Occipital lobe (tissue), 2 donors: ENCODE data around the gene DOK5. TPM values are rescaled to one million over a fixed set of nuclear protein-coding genes. Genes with fewer than 3 reads are reported as not detected.

Source experiments
- DNase-seq: peaks from one replicate; lab custom pipeline; 2025; lab: John Stamatoyannopoulos, UW
- total RNA-seq: library from RNA; depleted of rRNA; stranded (reverse); fragments of >200 nt; gene quantifications from one replicate; pipeline ENCODE4 v1.2.3, GENCODE V29; 2014

DOK5 gene
- total RNA-seq, 1 donor from 2014 or later = 350 TPM

DNA sequence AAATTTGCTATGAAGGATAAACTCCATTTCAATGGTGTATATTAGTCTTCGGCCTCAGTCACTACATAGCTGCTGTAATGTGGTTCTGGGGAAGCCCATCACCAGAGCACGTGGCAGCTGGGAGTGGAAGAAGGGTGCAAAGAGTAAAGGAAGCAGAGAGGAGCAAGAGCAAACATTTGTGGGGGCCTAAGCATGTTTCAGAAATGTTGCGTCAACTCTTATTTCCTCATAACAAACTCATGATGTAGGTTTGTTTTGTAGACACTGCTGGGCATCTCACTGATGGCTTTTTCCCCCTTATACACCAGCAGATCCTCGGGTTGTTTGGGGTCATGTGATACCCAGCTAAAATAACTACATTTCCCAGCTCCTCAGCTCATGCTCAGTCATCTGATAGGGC lies 37.3 kb downstream of the DOK5 start:
- no peak for DNase-seq

- no peak for DNase-seq
Measured at GRCh38 chr20:54514028-54514607, 38.7 kb downstream of the DOK5 start.

- DNase-seq = no peak
Measured at GRCh38 chr20:54515793-54516628, 40.6 kb downstream of the DOK5 start.

DNA sequence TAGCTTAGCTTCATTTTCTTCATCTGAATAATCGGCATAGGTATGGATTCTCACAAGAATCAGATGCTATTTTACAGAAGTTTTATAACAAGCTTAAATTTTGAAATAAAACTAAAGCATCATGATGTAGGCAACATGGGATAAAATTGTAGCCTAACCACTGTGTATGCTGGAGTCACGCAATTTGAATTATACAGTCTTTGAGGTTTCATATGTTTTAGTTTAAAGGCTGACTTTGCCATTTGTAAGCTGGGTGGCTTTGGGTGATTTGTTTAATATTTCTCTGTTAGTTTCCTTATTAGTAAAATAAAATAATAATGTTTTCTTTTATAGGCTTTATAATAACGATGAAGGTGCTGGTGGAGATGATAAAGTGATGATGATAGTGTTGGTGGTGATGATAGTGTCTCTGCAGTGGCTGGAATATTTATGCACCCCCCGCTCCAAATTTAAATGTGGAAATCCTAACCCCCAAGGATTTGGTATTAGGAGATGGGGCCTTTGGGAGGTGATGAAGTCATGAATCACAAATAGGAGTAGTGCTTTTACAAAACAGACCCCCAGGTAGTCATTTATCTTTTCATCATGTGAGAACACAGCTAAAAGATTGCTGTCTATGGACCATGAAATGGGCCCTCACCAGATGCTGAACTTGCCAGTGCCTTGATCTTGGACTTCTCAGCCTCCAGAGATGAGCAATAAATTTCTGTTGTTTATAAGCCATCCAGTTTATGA lies 42.0 kb downstream of the DOK5 start:
- no peak for DNase-seq

- no peak for DNase-seq
Measured at GRCh38 chr20:54524849-54525248, 49.5 kb downstream of the DOK5 start.

DNA sequence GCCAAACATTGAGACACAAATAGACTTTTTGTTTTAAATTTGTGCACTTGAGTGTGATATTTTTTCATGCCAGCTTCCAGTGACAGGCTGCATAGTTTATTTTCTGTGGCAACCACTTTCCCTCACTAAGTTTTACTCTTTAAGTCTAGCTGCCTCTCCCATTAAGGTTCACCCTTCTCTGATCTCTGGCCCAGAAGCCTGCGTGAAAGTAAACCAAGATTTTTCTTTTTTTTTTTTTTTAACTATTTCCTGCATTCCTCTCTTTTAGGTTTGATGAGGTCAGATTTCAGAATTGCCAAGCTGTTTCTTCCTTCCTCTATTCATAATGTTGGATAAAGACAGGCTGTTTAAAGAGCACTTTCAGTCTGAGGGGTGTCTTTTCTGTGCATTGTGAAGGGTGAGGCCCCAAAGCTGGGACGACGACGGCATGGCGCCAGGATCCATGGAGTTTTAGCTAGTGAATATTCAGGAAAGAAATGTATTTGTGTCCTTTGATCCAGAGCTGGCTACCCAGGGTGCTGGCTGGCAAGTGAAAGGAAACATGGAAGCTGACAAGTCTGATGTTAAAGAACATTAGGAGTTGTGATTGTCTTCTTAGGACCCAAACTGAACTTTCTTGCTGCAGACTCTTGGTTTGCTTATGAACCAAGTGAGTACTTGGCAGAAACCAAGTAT lies 50.7 kb downstream of the DOK5 start:
- DNase-seq = no peak

GRCh38 chr20:54526801-54527200 lies 51.4 kb downstream of the DOK5 start:
- DNase-seq = no peak

GRCh38 chr20:54532573-54532972 lies 57.2 kb downstream of the DOK5 start:
- DNase-seq = no peak

DNA sequence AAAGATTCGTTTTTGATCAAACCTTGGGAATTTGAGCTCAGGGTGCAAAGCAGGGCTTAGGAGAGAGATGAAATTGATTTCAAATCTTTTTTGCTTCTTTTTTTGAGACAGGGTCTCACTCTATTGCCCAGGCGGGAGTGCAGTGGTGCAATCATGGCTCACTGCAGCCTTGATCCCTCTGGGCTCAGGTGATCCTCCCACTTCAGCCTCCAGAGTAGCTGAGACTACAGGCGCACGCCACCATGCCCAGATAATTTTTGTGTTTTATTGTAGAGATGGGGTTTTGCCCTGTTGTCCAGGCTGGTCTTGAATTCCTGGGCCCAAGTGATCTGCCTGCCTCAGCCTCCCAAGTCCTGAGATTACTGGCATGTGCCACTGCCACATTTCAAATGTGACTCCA lies 58.7 kb downstream of the DOK5 start:
- DNase-seq = no peak

GRCh38 chr20:54535033-54535432 lies 59.6 kb downstream of the DOK5 start:
- DNase-seq = no peak

- DNase-seq = no peak
Measured at GRCh38 chr20:54535746-54536145, 60.4 kb downstream of the DOK5 start.

DNA sequence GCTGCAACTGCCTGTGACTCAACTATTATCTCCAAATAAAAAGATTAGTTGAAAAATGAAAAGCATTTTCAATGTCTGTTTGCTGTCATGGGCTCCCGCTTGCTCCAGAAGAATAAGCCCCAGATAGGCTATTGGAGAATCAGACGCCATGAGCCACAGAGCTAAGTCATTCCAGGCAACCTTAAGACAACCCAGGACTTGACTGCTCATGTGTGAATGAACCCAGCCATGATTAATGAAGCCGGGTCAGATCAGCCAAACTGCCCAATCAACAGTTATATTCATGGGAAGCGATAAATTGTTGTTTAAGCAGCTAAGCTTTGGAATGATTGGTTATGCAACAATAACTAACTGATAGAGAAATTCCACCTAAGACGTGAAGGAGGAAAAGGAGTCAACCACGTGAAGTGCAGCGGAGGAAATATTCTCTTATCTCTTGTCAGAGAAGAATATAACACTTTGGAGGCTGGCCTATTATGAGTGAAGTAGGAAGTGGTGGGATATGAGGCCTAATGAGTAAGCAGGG lies 64.2 kb downstream of the DOK5 start:
- DNase-seq = no peak

GRCh38 chr20:54543369-54543768 lies 68.0 kb downstream of the DOK5 start:
- no peak for DNase-seq

DNA sequence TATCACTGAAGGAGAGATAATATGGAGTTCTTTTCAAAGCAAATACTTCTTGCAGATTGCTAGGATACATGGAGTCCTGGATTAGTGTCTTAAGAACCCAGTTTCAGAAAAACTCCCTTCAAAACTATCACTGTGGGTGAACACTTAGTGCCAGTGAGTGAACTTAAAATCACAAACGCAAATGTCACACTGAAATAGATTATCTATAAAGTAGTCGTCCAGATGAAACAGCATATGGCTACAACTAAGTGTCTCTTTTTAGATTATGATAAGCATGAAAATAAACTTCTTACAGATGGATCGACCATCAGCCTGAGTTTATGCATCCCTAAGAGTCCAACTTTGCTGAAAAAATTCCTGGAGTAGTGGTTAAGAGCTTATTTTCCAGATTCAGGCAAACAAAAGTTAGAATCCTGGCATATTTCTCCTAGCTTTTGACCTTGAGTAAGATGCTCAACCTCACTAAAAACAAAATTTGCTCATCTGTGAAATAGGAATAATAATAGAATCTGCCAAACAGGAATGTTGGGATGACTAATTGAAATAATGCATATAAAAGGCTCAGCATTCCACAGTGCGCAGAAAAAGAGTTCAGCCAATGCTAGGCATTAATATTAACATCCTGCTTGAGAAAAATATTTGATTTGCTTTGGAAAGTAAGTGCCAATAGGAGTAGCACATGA lies 70.4 kb downstream of the DOK5 start:
- no peak for DNase-seq

DNA sequence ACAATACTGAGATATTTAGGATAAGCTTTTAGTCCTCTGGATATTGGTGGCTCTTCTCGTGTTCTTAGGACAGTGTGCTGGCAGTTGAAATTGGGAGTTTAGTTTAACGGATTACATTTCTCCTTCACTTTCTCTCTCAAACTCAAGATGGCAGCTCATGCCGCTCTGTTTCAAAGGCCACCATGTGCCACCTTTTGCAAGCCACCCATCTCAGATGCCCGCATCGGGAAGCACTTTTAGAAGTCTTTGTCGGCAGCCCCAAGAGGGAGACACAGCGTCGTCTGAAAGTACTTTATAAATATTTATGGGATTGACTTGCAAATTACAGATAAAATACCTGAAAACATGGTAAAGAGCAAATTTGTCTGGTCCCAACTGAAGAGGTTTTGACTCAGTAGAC lies 73.5 kb downstream of the DOK5 start:
- DNase-seq = no peak

DNA sequence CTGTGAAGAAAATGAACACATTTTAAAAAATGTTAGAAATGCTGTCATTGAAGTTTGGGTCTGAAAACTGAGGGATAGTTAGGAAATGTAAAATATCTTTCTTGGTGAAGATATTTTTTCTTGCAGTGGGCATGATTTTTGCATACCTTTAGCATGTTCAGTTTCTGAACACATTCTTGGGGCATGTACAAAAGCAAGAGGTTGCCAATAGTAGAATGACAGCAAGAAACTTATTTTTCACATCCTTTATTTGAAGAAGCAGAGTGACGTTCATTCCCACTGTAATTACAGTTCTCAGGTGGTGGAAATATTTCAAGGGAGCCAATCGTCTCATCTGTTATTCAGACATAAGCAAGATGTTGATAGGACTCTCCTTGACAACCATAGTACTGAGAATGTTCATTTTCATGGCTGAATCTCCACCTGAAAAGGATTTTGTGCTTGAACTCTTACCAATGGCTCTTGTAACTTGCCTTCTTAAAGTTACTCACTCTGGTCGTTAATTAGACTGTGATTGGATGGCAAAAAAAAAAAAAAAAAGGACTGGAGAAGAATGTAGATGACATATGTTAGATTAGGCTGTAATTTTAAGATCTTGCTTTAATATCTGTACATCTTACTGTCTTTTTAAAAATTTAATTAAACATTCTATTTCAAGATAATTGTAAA lies 74.4 kb downstream of the DOK5 start:
- no peak for DNase-seq

- no peak for DNase-seq
Measured at GRCh38 chr20:54550776-54551396, 75.5 kb downstream of the DOK5 start.

DNA sequence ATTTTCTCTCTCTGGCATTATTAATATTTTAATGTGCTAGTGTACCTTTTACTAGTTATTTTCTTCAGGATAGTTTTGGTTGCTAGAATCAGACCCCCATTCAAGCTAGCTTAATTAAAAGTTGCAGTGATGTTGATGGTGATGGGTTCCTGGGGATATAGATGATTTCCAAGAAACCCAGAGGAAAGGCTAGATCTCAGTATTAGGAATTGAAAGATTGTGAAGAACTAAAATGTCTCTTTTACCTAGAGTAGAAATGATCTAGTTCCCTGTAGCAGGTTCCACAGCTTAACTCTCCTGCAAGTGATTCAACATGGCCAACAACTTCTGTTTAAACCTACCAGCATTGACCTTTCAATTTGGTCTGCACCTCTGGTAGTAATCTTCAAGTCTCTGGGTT lies 78.6 kb downstream of the DOK5 start:
- no peak for DNase-seq

DNA sequence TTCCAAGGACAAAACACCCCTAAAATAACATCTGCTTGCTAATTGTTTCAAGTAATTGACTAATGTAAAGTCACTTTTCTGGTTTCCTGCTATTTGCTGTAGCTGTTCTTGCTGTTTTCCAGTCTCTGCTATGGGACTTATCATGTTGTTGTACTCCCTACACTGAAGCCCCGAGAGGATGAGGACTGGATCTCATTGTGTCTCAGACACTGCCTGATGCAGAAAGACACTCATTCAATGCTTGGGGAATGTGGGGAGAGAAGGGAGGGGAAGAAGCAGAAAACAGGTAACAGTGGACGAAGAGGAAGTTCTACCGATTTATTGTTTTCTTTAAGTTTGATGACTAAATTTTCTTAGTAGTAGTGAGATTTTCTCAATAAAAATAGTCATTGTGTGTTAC lies 79.8 kb downstream of the DOK5 start:
- no peak for DNase-seq

GRCh38 chr20:54556406-54556805 lies 81.0 kb downstream of the DOK5 start:
- no peak for DNase-seq
